ENCODE data around the gene ABL1. TPM values are rescaled to one million over a fixed set of nuclear protein-coding genes. Genes with fewer than 3 reads are reported as not detected.

ABL1 gene
- total RNA-seq, 1 donor from 2014 or later: 113 TPM

DNA sequence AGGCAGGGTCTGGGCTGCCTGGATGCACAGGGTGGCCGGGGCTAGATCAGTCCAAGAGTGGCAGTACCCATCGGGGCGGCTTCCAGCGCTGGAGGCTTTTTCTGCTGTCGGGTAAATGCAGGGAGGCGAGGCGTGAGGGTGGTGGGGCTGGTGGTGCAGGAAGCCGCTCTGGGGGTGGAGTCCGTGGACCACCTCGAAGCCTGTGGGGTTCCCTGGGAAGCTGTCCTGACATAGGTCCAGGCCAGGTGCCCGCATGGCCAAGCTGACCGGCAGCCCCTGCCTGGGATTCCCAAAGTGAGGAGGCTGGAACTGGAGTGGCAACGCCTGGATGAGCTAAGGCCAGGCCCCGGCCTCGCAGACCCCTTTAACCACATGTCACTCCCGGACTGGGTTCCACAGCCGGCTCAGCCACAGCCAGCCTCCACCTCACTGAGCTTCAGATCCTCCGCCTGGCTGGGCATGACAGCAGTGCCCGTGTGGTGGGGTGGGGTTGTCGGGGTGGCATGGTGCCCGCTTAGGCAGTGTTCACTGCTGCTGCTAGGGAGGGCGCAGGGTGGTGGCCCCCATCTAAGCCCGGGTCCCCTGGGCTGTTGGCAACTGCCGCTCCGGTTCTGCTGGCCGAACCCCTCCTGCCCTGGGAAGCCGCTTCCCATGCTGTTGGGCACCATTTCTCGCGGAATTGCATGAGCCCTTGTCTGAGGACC, 62.9 kb downstream of the ABL1 start:
- no peak overlapping the region for H3K4me3 Mint-ChIP-seq (ENCODE audit: unreplicated experiment)
- peaks cover 4% of the 10 kb centered on the region for H3K36me3 Mint-ChIP-seq (ENCODE audit: low read depth, unreplicated experiment)
- Histone ChIP-seq H3K9me3 (ENCODE audit: insufficient read depth, low read depth, low read length) (no peaks in the 10 kb centered on the region), H3K79me2 (ENCODE audit: insufficient read depth, low read length) (no peaks in the 10 kb centered on the region), H2AFZ (ENCODE audit: low read depth, low read length) (no peak overlapping the region), H3K4me2 (ENCODE audit: low read length) (no peak overlapping the region), H4K20me1 (ENCODE audit: insufficient read depth, low read length) (peaks cover 39% of the 10 kb centered on the region), H3K36me3 (ENCODE audit: insufficient read depth, low read length) (peaks cover under 1% of the 10 kb centered on the region), H3K4me3 (ENCODE audit: insufficient read depth, low read depth, low read length) (no peak overlapping the region), H3K27me3 (ENCODE audit: insufficient read depth, low read length) (no peaks in the 10 kb centered on the region), H3K27ac (ENCODE audit: low read depth, low read length) (no peak overlapping the region), H3K9ac (ENCODE audit: low read length) (no peak overlapping the region), H3K4me1 (ENCODE audit: insufficient read depth, low read length) (peaks cover 5% of the 10 kb centered on the region)
- no peak for FAIRE-seq
- TF ChIP-seq EZH2 (IDR thresholded peaks at IDR 0.05; ENCODE audit: insufficient read depth, low read length): no peak
- TF ChIP-seq, protein P1, sequence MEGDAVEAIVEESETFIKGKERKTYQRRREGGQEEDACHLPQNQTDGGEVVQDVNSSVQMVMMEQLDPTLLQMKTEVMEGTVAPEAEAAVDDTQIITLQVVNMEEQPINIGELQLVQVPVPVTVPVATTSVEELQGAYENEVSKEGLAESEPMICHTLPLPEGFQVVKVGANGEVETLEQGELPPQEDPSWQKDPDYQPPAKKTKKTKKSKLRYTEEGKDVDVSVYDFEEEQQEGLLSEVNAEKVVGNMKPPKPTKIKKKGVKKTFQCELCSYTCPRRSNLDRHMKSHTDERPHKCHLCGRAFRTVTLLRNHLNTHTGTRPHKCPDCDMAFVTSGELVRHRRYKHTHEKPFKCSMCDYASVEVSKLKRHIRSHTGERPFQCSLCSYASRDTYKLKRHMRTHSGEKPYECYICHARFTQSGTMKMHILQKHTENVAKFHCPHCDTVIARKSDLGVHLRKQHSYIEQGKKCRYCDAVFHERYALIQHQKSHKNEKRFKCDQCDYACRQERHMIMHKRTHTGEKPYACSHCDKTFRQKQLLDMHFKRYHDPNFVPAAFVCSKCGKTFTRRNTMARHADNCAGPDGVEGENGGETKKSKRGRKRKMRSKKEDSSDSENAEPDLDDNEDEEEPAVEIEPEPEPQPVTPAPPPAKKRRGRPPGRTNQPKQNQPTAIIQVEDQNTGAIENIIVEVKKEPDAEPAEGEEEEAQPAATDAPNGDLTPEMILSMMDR (IDR thresholded peaks at IDR 0.05; ENCODE audit: insufficient read depth, low read depth, low read length): no peak
- H3K27ac Mint-ChIP-seq (ENCODE audit: unreplicated experiment): no peak overlapping the region
- no peaks in the 10 kb centered on the region for H3K9me3 Mint-ChIP-seq (ENCODE audit: unreplicated experiment)
- H3K27me3 Mint-ChIP-seq (ENCODE audit: low read depth, unreplicated experiment): no peaks in the 10 kb centered on the region
- DNase-seq (ENCODE audit: low read depth): no peak
- H3K4me1 Mint-ChIP-seq (ENCODE audit: low read depth, unreplicated experiment): no peaks in the 10 kb centered on the region

DNA sequence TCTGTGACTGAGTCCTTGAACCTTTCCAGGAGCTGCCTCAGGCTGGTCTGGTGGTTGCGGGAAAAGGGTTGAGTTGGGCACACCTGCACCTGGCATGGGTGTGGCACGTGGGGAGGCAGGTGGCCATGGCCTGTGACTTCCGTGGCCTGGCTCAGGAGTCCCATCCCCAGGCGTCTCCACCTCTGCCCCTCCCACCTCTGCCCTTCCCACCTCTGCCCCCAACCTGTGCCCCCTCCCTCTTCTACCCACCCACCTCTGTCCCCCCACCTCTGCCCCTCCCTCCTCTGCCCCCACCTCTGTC, 63.4 kb downstream of the ABL1 start:
- peaks cover 4% of the 10 kb centered on the region for H3K36me3 Mint-ChIP-seq (ENCODE audit: low read depth, unreplicated experiment)
- no peaks in the 10 kb centered on the region for H3K9me3 Mint-ChIP-seq (ENCODE audit: unreplicated experiment)
- H2AFZ ChIP-seq (ENCODE audit: low read depth, low read length): no peak overlapping the region
- no peaks in the 10 kb centered on the region for H3K4me1 Mint-ChIP-seq (ENCODE audit: low read depth, unreplicated experiment)
- no peaks in the 10 kb centered on the region for H3K36me3 ChIP-seq (ENCODE audit: insufficient read depth, low read length)
- H3K4me1 ChIP-seq (ENCODE audit: insufficient read depth, low read length): peaks cover 5% of the 10 kb centered on the region
- H3K27ac Mint-ChIP-seq (ENCODE audit: unreplicated experiment): no peak overlapping the region
- TF ChIP-seq, protein P1 (IDR thresholded peaks at IDR 0.05; ENCODE audit: insufficient read depth, low read depth, low read length): no peak
- no peak for TF ChIP-seq EZH2 (IDR thresholded peaks at IDR 0.05; ENCODE audit: insufficient read depth, low read length)
- no peak overlapping the region for H3K9ac ChIP-seq (ENCODE audit: low read length)
- H3K4me2 ChIP-seq (ENCODE audit: low read length): no peak overlapping the region
- H3K9me3 ChIP-seq (ENCODE audit: insufficient read depth, low read depth, low read length): no peaks in the 10 kb centered on the region
- H3K4me3 ChIP-seq (ENCODE audit: insufficient read depth, low read depth, low read length): no peak overlapping the region
- peaks cover 34% of the 10 kb centered on the region for H4K20me1 ChIP-seq (ENCODE audit: insufficient read depth, low read length)
- DNase-seq (ENCODE audit: low read depth) (no peak), FAIRE-seq (no peak)
- no peaks in the 10 kb centered on the region for H3K27me3 ChIP-seq (ENCODE audit: insufficient read depth, low read length)
- H3K79me2 ChIP-seq (ENCODE audit: insufficient read depth, low read length): no peaks in the 10 kb centered on the region
- H3K27ac ChIP-seq (ENCODE audit: low read depth, low read length): no peak overlapping the region
- H3K4me3 Mint-ChIP-seq (ENCODE audit: unreplicated experiment): no peak overlapping the region
- H3K27me3 Mint-ChIP-seq (ENCODE audit: low read depth, unreplicated experiment): peaks cover under 1% of the 10 kb centered on the region

DNA sequence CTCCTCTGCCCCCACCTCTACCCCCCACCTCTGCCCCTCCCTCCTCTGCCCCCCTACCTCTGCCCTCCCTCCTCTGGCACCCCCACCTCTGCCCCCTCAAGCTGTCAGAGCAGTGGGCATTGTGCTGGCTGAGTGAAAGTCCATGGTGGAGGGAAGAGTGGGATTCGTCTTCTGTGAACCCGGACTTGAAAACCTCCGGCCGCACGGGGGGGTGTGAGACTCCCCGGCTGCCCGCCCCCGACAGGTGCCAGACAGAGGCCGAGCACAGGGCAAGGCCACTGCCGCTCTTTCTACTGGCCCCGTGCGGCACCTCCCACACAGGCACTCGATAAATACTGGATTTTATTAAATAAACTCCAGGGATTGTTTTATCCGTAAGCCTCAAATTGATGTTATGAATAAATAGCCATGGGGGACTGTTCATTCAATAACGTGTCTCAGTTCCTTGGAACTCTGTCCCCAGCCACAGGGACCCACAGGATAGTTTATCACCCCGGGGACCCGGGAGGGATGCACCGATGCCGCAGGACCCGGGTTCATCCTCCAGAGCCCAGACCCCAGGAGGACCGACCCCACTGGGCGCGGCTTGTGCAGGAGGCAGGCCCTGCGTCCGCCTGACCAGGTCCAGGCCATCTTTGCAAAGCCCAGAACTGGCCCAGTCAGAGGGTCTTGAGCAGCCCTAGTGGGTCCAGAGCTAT, 64.1 kb downstream of the ABL1 start:
- Histone ChIP-seq H2AFZ (ENCODE audit: low read depth, low read length) (no peak overlapping the region), H3K9ac (ENCODE audit: low read length) (no peak overlapping the region), H3K79me2 (ENCODE audit: insufficient read depth, low read length) (no peaks in the 10 kb centered on the region), H3K27ac (ENCODE audit: low read depth, low read length) (no peak overlapping the region), H3K36me3 (ENCODE audit: insufficient read depth, low read length) (no peaks in the 10 kb centered on the region), H3K9me3 (ENCODE audit: insufficient read depth, low read depth, low read length) (no peaks in the 10 kb centered on the region), H3K4me3 (ENCODE audit: insufficient read depth, low read depth, low read length) (no peak overlapping the region), H3K4me2 (ENCODE audit: low read length) (no peak overlapping the region), H4K20me1 (ENCODE audit: insufficient read depth, low read length) (peaks cover 27% of the 10 kb centered on the region), H3K27me3 (ENCODE audit: insufficient read depth, low read length) (no peaks in the 10 kb centered on the region), H3K4me1 (ENCODE audit: insufficient read depth, low read length) (peaks cover 2% of the 10 kb centered on the region)
- Mint-ChIP-seq H3K36me3 (ENCODE audit: low read depth, unreplicated experiment) (peaks cover 4% of the 10 kb centered on the region), H3K9me3 (ENCODE audit: unreplicated experiment) (no peaks in the 10 kb centered on the region), H3K4me1 (ENCODE audit: low read depth, unreplicated experiment) (no peaks in the 10 kb centered on the region), H3K27ac (ENCODE audit: unreplicated experiment) (no peak overlapping the region), H3K27me3 (ENCODE audit: low read depth, unreplicated experiment) (peaks cover 6% of the 10 kb centered on the region), H3K4me3 (ENCODE audit: unreplicated experiment) (no peak overlapping the region)
- TF ChIP-seq, protein P1 (IDR thresholded peaks at IDR 0.05; ENCODE audit: insufficient read depth, low read depth, low read length): no peak
- no peak for TF ChIP-seq EZH2 (IDR thresholded peaks at IDR 0.05; ENCODE audit: insufficient read depth, low read length)
- no peak for FAIRE-seq
- no peak for DNase-seq (ENCODE audit: low read depth)

Measured in astrocyte (in vitro differentiated cells and primary cell).